K562 (cell line): ENCODE measurements around the gene OTOP1. TPM values are rescaled to one million over a fixed set of nuclear protein-coding genes. Genes with fewer than 3 reads are reported as not detected.
A peak's percentile ranks its signal among the peaks of the same experiment; 100 is the strongest.

ENCODE experiments used
- CBFB ChIP-seq: sonication (generic); formaldehyde crosslinking; IDR thresholded peaks from 2 replicates; pipeline ENCODE4 v1.4.0; 2020; ENCODE audit warnings: mild to moderate bottlenecking, missing genetic modification reagents
- CBX1 ChIP-seq: sonication (generic); IDR thresholded peaks from 2 replicates; pipeline ENCODE4 v1.6.1; 2016; ENCODE audit warnings: antibody characterized with exemption, low read depth, mild to moderate bottlenecking
- GTF3C2 ChIP-seq: IDR thresholded peaks from 3 replicates; pipeline ENCODE4 v1.6.1; 2011; ENCODE audit warnings: borderline replicate concordance, mild to moderate bottlenecking, moderate library complexity; ENCODE audit not compliant: insufficient read length; ENCODE audit errors: extremely low read depth
- MLX ChIP-seq, 2 experiments: fragments of 450-650 bp in 1 of 2; sonication (generic) in 1 of 2; formaldehyde crosslinking; conservative IDR thresholded peaks; 2 replicates each; pipeline versions ENCODE4 v1.4.0 to v1.8.1; 2020 to 2022; ENCODE audit warnings: mild to moderate bottlenecking in 1 of 2, missing genetic modification reagents in 1 of 2
- PHB2 ChIP-seq: fragments of 450-650 bp; IDR thresholded peaks from 2 replicates; pipeline ENCODE4 v1.6.1; 2017; ENCODE audit warnings: low read depth
- PHF8 ChIP-seq: fragments of 200-600 bp; sonication (generic); IDR thresholded peaks from 2 replicates; pipeline ENCODE4 v1.6.1; 2012; ENCODE audit warnings: mixed run types, mild to moderate bottlenecking, inconsistent platforms, low read length, moderate library complexity, borderline replicate concordance
- POLR2B ChIP-seq: fragments of 450-650 bp; IDR thresholded peaks from 2 replicates; pipeline ENCODE4 v1.6.1; 2018; ENCODE audit warnings: low read depth; ENCODE audit not compliant: partially characterized antibody
- POU5F1 ChIP-seq: fragments of 150-350 bp; IDR thresholded peaks from 2 replicates; pipeline ENCODE4 v1.6.1; 2014; ENCODE audit warnings: borderline replicate concordance, low read length, low read depth, mild to moderate bottlenecking; ENCODE audit not compliant: partially characterized antibody
- SAFB ChIP-seq: fragments of 200-400 bp; formaldehyde crosslinking; IDR thresholded peaks from 2 replicates; pipeline ENCODE4 v1.6.1; 2017; ENCODE audit warnings: low read depth, low read length, borderline replicate concordance
- SAP30 ChIP-seq: fragments of 200-600 bp; sonication (generic); IDR thresholded peaks from 2 replicates; pipeline ENCODE4 v1.6.1; 2012; ENCODE audit warnings: borderline replicate concordance, low read depth, mild to moderate bottlenecking, moderate library complexity, low read length, control low read depth, inconsistent platforms; ENCODE audit not compliant: insufficient read depth, poor library complexity, severe bottlenecking
- SLC30A9 ChIP-seq: fragments of 250-450 bp; sonication (Bioruptor Pico); IDR thresholded peaks from 2 replicates; pipeline ENCODE4 v1.8.0; 2022; ENCODE audit warnings: mild to moderate bottlenecking, moderate library complexity
- SOX6 ChIP-seq: fragments of 450-650 bp; IDR thresholded peaks from 2 replicates; pipeline ENCODE4 v1.6.1; 2014; ENCODE audit warnings: mild to moderate bottlenecking
- SUPT5H ChIP-seq: fragments of 450-650 bp; IDR thresholded peaks from 2 replicates; pipeline ENCODE4 v1.6.1; 2016
- ZBTB1 ChIP-seq: sonication (generic); formaldehyde crosslinking; IDR thresholded peaks from 2 replicates; pipeline ENCODE4 v1.8.1; 2023; ENCODE audit warnings: missing genetic modification reagents, low read depth, mild to moderate bottlenecking, borderline replicate concordance
- ZKSCAN3 ChIP-seq: fragments of 250-450 bp; sonication (Bioruptor Pico); IDR thresholded peaks from 2 replicates; pipeline ENCODE4 v1.4.0; 2020
- ZNF263 ChIP-seq: sonication (generic); formaldehyde crosslinking; IDR thresholded peaks from 2 replicates; pipeline ENCODE4 v1.8.0; 2022; ENCODE audit warnings: mild to moderate bottlenecking, missing genetic modification reagents, borderline replicate concordance
- ZNF280B ChIP-seq: fragments of 250-450 bp; sonication (Bioruptor Pico); IDR thresholded peaks from 2 replicates; pipeline ENCODE4 v1.5.1; 2021; ENCODE audit warnings: mild to moderate bottlenecking
- polyA plus RNA-seq, 8 experiments: library from polyadenylated mRNA; depleted of rRNA in 4 of 8; stranded (reverse) in 5 of 8; unstranded in 3 of 8; fragments of >200 nt; fragmentation: Nextera tagmentation in 2 of 8; fragmentation: Illumina TruSeq in 1 of 8; extraction: Ambion mirVana in 2 of 8; extraction: Trizol in 1 of 8; gene quantifications; 2 replicates each; pipeline versions ENCODE4 v1.2.1 to v1.2.3, GENCODE V29; 2011 to 2014; ENCODE audit warnings: inconsistent platforms in 1 of 8, missing spikeins in 1 of 8
- total RNA-seq, 7 experiments: library from RNA; depleted of rRNA in 6 of 7; stranded (reverse); fragments of >200 nt in 6 of 7; fragmentation: Illumina TruSeq in 2 of 7; extraction: Trizol in 2 of 7; gene quantifications; 2 replicates each; pipeline versions ENCODE4 v1.2.1 to v1.2.3, GENCODE V29; 2011 to 2021; ENCODE audit warnings: low replicate concordance in 1 of 7

Gene OTOP1
- total and polyA plus RNA-seq, 9 of the 15 experiments (the other 6 are each of a cell fraction or from before 2014, with no cell fraction given) = not detected

- TF ChIP-seq SAP30 (peak; percentile 19), SUPT5H (peak; percentile 93), POLR2B (peak; percentile 84), MLX (CRISPR knock-in tag; conservative IDR thresholded peaks at IDR 0.05) (no peak), SAFB (no peak), POU5F1 (peak; percentile 18), PHF8 (peak; percentile 94), ZNF263 (CRISPR knock-in tag) (no peak), ZBTB1 (CRISPR knock-in tag) (no peak), ZNF280B (no peak), PHB2 (no peak), SOX6 (no peak), SLC30A9 (CRISPR knock-in tag) (no peak), GTF3C2 (no peak), CBX1 (peak; percentile 73; the same call in 1 of the 2 replicates), CBFB (CRISPR knock-in tag) (no peak), ZKSCAN3 (no peak)
Measured at GRCh38 chr4:4248029-4248884, 21.5 kb upstream of the OTOP1 start, which contains the start of gene TMEM128 (continued).
